WI38 (cell line): ENCODE measurements around the gene LMO2.
A peak's percentile ranks its signal among the peaks of the same experiment; 100 is the strongest.

Source experiments
- H3K4me3 ChIP-seq: 2 replicates; pipeline ENCODE4 v1.5.1; 2011; ENCODE audit warnings: low read depth, mild to moderate bottlenecking, control low read depth, low read length
- CTCF ChIP-seq: IDR thresholded peaks from 2 replicates; pipeline ENCODE4 v1.5.1; 2012; ENCODE audit warnings: low read depth, mild to moderate bottlenecking, control low read depth, low read length

Gene LMO2

GRCh38 chr11:33877038-33877437 is 14.8 kb downstream of the LMO2 start:
- TF ChIP-seq CTCF, result no peak

DNA sequence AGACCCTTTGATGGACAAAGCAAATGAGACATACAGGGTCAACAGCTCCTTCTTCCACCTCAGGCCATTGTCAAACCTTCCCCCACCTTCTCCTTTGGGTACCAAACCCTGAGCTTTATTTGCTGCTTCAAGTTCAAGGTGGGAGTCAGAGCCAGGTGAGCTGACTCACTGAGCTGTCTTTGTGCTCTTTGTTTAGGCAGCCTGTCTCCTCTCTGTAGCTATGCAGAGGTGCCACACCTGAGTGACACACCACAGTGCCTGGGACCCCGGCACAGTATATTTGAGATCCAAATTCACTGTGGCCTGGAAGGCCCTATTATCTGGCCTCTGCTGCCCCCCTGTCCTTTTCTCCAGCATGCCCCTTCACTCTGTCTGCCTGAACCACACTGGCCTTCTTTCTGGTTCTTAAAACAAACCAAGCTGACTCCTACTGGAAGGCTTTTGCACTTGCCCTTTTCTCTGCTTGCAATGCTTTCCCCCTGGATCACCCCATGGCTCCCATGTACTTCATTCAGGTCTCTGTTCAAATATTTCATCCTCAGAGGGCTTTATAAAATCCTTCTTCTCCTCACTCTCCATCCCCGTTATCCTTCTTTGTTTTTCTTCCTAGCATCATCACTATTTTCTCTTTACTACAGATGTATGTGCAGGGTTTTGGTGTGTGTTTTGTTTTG is 16.1 kb downstream of the LMO2 start:
- no peak for TF ChIP-seq CTCF
- H3K4me3 ChIP-seq, result no peak overlapping the region

More at GRCh38 chr11:33877038-33877437, 14.8 kb downstream of the LMO2 start:
- no peak overlapping the region for H3K4me3 ChIP-seq

- TF ChIP-seq CTCF, result no peak
- no peak overlapping the region for H3K4me3 ChIP-seq
Observed at GRCh38 chr11:33874910-33875490, 16.9 kb downstream of the LMO2 start.

DNA sequence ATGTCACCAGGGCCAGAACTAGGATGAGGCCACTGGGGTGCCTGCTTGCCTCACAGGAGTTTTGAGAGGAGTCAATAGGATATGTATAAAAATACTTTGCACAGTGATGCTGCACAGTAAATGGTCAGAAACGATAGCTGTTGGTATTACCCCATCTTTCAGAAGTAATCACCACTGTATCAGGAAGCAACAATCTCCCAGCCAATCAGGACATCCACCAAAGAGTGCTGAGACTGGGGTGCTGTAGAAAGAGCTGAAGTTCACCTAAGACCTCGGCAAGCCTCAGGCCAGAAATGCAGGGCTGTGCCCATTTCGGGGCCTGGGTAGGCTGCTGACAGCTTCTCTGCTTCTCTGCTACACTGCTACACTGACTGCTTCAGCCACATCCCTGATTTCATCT is 17.4 kb downstream of the LMO2 start:
- TF ChIP-seq CTCF, result no peak
- no peak overlapping the region for H3K4me3 ChIP-seq

DNA sequence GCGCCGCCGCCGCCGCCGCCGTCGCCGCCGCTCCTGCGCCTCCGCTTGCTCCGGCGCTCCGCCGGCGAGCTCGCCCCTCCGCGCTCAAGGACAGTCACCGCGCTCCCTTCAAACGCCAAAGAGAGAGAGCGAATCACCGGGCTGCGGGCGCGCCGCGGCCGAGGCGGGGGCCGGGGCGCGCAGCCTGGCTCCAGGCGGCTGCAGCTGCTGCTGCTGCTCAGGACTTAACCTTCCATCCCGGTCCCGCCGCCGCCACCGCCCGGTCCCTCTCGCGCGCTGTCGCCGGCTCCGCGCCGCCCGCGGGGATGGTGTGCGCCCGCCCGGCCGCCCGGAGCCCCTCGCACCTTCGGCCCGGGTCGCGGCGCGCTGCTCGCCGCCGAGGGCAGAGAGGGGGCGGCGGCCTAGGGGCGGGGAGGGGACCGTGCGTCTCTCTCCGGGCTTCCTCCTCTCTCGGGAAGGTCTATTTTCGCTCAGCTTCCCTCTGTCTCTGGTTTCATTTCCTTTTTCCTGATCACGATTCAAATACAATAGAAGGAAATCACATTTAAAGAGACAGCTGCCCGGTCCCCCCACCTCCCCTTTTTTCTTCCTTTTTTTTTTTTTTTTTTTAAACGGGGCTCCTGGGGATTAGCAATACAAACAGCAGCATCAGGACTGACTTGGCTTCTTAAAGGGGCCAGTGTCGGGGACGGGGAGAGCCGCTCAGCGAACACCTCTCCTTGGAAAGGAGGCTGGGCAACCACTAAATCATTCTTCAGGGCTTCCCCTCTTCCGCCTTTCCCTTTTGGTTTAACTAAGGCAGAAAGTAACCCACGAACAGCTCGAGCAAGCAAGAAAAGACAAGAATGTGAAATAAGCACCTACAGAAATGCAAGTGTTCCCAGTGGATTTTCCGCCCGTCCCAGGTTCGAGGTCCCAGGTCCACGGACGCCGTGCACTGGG is 22.1 kb downstream of the LMO2 start:
- TF ChIP-seq CTCF, result no peak
- H3K4me3 ChIP-seq, result peak overlapping the region; percentile 54

GRCh38 chr11:33868647-33869461 is 23.0 kb downstream of the LMO2 start:
- H3K4me3 ChIP-seq, result no peak overlapping the region
- no peak for TF ChIP-seq CTCF
